ENCODE measurements around the gene WDR5.
A peak's percentile ranks its signal among the peaks of the same experiment; 100 is the strongest.

The WDR5 gene

DNA sequence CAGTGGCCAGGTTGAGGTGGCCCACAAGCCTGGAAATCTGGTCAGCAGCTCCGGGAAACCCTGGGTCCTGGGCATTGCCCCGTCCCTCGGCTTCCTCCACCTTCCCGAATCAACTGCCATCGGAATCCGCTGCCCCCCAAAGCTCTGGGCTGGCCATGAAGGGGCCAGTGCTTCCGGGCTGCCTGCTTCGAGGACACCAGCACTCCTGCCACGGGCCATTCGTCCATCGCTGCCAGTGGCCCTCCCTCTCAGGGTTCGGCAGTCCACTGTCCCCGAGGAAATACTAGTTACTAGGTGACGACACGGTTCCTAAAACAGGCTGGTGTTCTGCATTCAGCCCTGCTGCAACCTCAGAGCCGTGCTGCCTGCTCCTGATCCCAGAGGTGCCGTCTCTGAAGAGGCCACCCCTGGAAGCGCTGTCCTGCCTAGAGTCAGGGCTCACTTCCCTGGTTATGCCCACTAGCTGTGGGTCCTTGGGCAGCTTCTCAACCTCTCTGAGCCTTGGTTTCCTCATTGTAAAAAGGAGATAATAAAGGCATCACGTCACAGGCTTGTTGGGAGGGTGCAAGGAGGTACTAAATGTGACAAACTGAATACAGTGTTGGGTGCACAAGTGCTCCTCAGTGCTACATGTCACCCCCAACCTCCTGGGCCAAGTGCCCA, 3.5 kb upstream of the WDR5 start:
- no peak for DNase-seq (ENCODE audit: low read depth in 3 of 3)

DNA sequence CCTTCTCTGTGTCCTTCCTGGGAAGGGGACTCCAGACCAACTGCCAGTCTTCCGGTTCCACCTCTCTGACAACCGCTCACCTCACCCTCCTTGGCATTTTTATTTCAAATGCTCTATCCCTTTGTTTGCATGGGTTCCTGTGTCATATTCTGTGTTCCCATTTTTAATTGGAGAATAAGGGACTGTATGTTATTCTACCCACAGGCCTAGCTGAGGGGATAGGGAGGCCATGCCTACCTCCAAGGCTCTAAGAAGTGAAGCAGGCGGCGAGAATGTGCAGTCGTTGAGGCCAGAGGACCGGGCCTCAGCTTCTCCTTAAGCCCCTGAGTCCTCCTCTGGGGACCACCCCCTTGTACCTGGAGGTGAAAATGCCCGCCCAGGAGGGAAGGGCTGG, 936 bp upstream of the WDR5 start:
- no peak for DNase-seq (ENCODE audit: low read depth in 3 of 3)

DNA sequence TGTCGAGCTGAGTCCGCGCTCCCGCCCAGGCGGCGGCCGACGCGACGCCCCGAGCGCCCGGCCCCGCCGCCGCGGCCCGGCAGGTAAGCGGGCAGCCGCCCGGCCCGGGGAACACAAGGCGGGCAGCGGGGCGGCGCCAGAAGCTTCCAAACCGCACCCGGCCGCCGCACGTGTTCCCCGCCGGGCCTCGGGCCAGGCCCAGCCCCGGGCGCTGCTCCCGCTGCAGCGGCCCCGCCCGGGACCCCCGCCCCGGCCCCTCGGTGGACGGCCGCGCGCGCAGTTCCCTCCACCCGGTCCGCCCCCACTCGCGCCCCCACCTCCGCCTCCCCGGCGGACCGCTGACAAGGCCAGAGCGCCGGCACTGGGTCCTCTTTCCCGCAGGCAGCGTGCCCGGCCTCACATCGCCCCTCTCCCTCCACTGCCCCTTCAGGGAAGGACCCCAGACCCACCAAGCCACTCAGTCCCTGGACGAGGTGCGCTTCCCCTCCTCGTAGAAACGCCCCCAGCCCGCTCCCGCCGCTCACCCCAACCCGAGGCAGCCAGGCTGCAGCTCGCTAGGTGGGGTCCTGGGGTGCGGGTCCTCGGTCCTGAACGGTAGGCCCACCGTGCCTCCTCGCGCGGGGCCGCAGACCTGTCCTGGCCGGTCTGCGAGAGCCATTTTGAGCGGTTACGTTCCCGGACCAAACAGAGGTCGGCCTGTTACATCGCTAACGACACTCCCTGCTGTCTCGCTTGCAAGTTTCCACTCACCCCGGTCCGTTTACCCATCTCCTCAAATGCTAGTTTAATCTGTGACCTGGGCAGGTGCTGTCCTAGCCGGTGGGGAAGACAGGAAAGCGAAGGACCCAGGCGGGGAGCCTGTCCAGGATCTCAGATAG, 475 bp downstream of the WDR5 start:
- peak in 1 of 3 experiments; percentile 17 for DNase-seq (ENCODE audit: low read depth in 3 of 3)

DNA sequence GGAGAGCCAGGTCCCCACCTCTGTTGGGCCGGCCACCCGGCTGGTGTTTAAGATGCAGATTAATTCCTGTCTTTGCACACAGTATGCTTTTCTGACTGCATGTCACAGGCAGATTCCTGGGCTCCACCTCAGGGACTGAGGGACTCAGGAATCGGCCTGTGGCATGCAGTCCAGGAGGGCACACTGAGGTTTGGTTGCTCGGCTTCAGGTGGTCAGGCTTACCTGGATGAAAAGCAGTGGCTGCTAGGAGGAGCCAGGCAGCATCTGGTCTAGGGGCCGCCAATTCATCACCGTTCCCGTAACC, 1.1 kb downstream of the WDR5 start:
- no peak for DNase-seq (ENCODE audit: low read depth in 3 of 3)

DNA sequence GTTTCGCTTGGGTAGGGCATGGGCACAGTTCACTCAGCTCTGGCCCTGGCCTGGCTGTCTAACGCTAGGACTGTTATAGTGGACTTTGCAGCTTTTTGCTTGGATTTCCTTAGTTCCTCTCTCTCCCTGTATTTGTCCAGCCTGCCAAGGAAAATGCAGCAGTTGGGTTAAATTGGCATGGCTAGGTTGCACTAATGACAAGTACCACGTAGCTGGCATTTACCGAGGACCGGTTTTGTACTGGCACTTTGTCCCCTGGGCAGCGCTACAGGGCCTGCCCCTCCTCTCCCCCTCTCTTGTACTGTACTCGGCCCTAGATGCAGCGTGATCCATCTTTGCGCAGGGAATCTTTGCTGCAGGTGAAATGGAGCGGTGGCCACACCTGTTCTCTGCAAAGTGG, 2.4 kb downstream of the WDR5 start:
- no peak for DNase-seq (ENCODE audit: low read depth in 3 of 3)

DNA sequence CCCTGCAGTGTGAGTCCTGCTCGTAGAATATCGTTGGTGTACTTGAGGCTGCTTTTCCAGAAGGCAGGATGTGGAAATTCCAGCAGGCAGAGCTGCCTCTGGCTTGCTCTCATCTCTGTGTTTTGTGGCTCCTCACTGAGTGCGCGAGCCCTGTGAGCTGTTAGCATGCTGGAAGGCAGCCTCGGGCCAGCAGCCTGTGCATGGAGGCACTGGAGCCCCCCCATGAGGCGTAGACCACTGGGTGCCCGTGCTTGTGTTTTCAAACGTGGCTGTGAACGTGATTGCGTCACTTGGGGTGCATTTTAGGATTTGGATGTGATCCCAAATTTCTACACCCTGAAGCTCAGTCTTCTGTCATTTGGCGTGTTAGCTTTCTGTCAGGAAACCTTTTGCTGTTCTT, 3.2 kb downstream of the WDR5 start:
- DNase-seq (ENCODE audit: low read depth in 3 of 3) = no peak

DNA sequence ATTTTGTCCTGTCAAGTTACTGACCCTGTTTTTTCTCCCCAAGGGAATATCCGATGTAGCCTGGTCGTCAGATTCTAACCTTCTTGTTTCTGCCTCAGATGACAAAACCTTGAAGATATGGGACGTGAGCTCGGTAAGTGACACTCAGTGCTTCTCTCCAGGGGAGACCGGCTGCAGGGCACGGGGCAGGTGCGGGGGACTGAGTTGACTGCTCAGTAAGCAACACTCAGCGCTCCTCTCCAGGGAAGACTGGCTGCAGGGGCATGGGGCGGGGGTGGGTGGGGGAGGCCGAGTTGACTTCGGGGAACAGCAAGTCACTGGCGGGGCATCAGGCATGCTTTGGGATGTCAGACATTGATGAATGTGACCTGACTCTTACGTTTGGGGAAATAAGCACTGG, 6.0 kb downstream of the WDR5 start:
- no peak for DNase-seq (ENCODE audit: low read depth in 3 of 3)

DNA sequence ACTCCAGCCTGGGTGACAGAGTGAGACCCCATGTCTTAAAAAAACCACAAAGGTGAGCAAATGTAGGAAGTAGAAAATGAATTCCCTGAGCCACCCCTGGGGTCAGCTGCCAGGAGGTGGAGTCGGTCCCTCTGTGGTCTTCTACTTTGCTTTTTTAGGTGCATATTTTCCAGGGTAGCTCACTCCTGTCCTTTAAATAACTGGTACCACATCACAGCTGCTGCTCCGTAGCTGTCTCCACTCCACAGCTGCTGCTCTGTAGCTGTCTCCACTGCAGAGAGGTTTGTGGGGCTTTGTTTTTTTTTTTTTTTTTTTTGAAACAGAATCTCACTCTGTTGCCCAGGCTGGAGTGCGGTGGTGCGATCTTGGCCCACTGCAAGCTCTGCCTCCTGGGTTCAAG, 8.9 kb downstream of the WDR5 start:
- no peak for DNase-seq (ENCODE audit: low read depth in 3 of 3)

DNA sequence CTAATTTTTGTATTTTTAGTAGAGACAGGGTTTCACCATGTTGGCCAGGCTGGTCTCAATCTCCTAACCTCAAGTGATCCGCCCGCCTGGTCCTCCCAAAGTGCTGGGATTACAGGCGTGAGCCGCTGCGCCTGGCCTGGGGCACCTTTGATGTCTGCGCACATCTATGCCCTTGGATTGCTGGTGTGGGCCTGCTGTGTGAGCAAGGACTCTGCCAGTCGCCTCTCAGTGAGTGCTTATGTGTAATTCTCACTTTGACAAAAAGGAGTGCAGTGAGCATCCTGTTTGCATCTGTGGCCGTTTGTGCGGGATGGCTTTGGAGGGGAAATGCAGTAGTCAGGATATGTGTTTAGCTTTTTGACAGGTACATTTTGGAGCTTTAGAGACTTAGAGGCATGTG, 9.4 kb downstream of the WDR5 start:
- DNase-seq (ENCODE audit: low read depth in 3 of 3) = no peak

DNA sequence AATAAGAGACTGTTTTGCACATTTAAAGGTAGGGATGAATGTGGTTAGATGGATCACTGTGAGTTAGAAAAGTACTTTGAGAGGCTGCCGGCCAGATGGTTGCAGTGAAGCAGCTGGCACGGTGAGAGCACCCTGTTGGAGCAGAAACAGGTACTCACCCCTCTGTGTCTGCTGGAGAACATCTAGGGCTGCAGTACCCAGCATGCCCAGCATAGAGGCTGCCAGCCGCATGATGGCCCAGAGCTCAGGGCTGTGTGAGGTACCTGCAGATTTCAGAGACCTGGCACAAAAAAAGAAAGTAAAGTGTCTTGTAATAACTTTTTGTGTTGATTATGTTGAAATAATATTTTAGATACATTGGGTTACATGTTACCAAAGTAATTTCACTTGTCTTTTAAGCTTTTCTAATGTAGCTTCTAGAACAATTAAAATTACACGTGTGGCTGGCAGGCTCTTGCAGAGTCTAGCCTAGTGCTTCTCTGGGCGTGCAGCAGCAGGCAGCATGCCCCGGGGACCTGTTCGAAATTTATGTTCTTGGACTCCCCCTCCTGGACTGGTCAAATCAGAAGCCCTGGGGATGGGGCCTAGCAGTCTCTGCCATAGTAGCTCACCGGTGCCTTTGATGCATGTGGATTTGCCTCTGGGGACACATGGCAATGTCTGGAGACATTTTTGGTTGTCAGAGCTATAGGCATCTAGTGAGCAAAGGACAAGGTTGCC, 11.1 kb downstream of the WDR5 start:
- DNase-seq (ENCODE audit: low read depth in 3 of 3) = no peak

DNA sequence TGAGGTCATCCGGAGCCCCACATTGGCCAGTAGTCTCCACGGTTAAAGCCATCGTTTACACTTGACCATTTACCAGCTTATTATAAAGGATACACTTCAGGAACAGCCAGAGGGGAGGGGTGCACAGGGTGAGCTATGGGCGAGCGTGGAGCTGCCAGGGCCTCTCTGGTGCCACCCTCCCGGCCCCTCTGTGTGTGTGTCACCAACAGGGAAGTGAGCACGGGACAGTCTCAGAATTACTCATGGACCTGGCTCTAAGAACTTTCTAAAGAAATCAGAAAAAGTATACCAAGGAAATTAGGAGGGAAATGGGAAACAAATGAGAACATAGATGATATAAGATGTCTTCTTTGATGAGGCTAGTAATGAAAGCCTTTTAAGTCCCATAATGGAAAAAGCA, 13.5 kb downstream of the WDR5 start:
- no peak for DNase-seq (ENCODE audit: low read depth in 3 of 3)

DNA sequence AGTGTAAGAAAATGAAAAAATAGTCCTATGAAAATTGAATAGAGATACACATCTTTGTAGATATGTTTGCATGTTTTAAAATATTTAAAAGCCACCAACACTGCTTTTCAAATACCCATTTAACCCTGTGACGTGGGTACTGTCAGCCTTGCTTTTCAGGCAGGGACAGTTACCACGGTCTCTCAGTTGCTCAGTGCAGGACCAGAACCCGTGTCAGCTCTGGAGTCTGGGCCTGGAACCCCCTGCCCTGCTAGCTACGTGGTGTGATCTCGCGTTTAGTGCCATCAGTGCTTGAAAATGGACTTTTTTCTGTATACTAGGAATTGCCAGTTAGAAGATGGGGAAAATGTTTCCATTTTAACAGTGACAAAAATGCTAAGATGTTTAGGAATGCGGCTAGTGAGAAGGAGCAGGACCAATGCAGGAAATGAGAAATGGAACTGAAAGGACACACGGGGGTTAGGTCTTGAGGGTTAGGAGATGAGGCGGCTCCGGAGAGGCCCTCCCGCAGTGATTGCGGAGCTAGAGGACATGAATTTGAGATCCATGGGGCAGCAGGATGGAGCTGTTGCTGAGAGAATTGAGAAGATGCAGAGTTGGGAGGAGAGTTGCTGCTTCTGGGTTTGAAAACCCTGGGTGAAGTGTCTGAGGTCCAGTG, 14.8 kb downstream of the WDR5 start:
- no peak for DNase-seq (ENCODE audit: low read depth in 3 of 3)

DNA sequence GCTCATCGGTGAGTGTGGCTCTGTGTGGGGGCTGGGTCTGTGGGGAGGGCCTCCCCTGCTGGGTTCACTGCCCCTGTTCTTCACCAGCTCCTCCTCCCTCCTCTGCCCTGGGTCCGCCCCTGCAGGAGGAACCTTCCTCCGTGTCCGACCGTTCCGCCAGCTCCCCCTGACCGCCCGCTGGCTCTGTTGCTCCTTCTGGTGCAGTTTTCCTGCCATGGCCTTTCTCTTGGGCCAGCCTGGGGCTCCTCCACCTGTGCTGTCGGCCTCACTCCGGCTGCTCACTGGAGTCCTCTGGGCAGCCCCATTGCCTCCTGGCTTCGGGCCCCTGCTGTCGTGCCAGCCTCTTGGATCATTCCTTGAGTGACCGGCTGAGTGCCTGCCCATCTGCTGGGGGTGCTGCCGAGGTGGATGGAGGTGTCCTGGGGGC, 16.2 kb downstream of the WDR5 start:
- no peak for DNase-seq (ENCODE audit: low read depth in 3 of 3)

DNA sequence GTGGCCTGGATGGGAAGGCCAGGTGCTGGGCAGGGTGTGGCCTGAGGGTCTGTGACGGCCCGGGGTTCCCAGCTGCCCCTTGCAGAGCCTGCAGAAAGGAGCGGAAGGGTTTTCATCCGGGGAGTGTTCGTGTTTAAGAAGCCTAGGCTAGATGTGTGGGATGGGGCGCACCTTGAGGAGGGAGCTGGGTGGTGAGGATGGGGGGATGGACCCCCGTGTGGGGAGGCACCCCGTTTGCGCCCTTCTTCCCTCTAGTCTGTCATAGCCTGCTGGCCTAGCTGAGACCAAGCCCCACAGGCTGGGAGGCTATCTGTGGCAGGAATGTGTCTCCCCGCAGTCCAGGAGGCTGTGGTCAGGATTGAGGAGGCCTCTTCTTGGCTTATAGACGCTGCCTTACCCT, 16.6 kb downstream of the WDR5 start:
- no peak for DNase-seq (ENCODE audit: low read depth in 3 of 3)

DNA sequence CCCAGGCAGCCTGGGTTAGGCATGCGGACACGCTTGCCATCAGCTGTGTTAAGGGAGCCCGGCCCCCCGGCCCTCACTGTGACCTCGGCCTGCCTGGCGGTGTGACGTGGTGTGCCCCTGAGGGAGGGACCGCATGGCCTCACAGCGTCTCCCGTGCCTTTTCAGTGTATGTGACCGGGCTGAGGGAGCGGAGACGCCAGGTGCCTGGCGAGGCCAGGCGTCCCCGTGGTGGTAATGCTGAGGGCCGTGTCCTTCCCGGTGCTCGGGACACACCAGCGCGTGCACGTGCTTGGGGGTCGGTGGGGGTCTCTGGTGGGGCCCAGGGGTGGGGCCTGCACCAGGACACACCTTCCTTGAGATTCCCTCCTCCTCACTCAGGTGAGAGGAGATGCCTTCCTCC, 17.6 kb downstream of the WDR5 start:
- DNase-seq (ENCODE audit: low read depth in 3 of 3) = no peak

DNA sequence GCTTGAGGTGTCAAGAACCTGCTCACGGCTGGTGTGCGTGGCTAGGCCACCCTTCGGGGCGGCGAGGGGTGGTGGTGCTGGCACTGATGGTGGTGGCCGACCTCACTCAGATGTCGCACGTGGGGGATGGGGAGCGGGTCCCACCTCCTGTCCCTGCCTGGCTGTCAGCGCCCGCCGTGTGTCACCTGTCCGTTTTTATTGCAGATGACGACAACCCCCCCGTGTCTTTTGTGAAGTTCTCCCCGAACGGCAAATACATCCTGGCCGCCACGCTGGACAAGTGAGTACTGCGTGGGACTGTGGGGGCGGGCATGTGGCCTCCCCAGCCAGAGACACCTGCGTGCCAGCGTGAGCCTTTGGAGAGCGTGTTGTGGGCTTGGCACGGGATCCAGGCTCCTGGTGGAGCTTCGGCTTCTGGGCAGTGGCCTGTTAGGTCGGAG, 18.4 kb downstream of the WDR5 start:
- DNase-seq (ENCODE audit: low read depth in 3 of 3) = no peak

DNA sequence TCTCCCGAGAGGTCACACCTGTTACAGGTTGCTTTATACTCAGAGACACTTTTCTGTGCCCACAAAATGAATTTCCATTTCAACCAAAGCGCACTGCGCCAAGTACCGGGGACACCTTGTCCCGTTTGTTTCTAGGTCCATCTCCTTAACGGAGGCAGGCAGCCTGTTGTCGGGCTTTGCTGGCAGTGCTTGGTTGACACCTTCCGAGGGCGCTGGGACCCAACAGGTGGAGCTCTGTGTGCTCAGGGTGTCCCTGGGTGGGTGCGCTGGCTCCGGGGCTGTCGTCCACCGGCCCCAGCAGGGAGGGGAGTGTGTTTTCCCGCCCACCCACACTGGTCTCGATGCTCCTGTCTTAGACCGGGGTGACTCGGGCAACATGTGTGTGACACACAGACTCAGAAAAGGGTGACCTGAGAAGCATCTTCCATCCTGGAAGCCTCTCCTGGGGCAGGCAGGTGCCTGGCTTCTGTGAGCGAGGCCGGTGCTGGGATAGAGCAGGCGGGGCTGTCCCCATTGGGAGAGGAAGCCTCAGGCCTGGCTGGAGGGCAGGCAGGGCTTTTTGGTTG, 20.0 kb downstream of the WDR5 start:
- DNase-seq (ENCODE audit: low read depth in 3 of 3) = no peak

DNA sequence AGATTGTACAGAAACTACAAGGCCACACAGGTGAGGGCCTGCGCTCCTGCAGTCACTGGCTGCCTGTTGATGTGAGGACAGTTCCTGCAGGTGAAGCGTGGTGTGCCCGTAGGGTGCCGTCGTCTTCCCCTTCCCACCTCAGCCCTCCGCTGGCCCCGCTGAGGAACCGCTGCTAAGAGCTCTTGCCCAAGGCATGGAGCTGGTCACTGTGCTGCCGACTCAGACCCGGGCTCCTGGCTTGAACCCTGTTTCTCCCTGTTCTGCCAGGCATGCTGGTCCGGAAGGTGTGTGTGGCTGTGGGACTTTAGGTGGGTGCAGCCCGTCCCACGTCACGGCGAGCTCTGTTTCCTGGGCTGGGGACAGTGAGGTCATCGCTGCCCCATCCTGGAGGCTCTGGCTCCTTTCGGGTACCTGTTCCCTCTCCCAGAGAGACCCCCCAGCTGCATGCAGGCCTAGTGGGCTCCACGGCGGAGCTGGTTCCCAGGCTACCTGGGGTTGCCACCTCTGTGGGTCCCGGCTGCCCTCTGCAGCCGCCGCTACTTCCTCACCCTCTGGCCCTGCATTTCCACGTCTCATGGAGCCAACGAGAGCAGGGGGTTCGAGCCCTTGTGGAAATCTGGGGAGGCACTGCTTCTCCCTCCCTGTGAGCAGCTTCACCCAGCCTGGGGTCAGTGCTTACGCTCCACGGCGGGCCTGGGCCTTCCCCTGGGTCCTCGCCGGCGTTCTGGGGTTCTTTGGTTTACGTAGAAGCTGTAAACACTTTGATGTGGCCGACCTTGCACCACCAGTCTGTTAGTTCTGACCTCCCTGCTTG, 20.9 kb downstream of the WDR5 start:
- no peak for DNase-seq (ENCODE audit: low read depth in 3 of 3)

DNA sequence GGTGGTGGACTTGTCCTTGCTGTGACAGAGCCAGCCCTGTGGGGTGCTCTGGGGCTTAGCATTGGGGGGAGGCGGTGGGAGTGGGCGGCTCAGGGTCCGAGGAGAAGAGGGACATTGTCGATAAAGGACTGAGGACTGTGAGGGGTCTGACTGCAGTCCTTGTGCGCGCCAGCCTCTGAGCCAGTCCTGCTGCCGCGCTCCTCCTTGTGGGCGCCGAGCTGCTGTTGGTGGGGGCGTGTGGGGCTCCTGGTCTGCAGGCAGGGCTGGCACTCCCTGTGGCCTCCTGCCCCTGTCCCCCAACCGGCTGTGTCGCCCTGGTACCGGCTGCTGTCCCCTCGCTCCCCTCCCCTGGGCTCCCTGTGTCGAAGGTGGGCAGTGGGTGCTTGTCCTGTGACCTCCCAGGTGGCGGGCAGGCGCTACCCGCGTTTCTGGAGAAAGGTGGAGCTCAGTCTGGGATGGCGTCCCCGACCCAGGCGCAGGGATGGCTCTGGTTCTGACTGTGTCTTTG, 21.6 kb downstream of the WDR5 start:
- DNase-seq (ENCODE audit: low read depth in 3 of 3) = no peak

DNA sequence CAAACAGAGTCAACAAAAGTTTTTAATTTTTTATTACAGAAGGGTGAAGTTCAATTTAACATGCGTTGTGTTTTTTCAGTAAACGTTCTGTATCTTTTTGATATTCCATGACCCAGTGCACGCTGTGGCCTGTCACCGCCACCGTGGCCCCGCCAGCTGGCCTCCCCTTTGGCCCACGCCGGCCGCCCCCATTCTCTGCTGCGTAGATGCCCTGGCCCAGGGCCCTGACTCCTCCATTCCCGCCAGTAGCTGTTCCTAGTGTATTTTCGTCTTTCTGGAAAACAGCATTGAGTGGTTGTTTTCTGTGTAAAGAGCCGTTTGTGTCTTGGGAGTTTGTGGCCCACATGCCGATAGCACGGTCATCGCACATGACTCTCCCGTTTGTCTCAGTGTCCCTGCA, 22.4 kb downstream of the WDR5 start:
- DNase-seq (ENCODE audit: low read depth in 3 of 3) = no peak
